ENCODE measurements around the gene PEX26.
A peak's percentile ranks its signal among the peaks of the same experiment; 100 is the strongest.

Gene PEX26

DNA sequence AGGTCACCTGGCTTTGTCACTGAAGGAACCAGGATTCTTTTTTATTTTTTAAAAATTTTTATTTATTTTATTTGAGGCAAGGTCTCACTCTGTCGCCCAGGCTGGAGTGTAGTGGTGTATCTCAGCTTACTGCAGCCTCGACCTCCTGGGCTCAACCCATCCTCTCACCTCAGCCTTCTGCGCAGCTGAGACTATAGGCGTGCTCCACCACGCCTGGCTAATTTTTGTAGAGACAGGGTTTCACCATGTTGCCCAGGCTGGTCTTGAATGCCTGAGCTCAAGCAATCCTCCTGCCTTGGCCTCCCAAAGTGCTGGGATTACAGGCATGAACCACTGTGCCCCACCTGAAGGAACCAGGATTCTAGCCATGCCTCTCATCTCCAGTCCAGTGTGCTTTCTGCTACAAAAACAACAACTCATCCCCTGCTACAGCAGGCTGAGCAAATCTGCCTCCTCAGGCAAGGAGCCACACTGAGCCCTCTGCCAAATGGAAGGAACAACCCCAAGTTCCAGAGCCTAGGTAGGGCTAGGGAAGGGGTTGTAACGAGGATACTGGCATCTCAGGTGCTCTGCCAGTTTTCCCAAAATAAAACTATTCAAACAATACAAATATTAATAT lies 2.6 kb upstream of the PEX26 start:
- no peak overlapping the region for H3K27ac ChIP-seq
- no peak for TF ChIP-seq FOXP2 (optimal IDR thresholded peaks at IDR 0.05; ENCODE audit: control extremely low read depth, extremely low read length, insufficient read depth)
- no peak for TF ChIP-seq EZH2 (IDR thresholded peaks at IDR 0.05)
- TF ChIP-seq POLR2AphosphoS5 (IDR thresholded peaks at IDR 0.05; ENCODE audit: borderline replicate concordance, low read depth, low read length) = no peak
- H3K4me3 ChIP-seq = no peak overlapping the region
- H3K9ac ChIP-seq (ENCODE audit: insufficient read length) = peak overlapping the region; percentile 21
- peaks cover 10% of the 10 kb centered on the region; the same call in 1 of the 2 replicates for H3K36me3 ChIP-seq (ENCODE audit: insufficient read depth, low read length)
- H3K9me3 ChIP-seq (ENCODE audit: low read depth, low read length) = no peaks in the 10 kb centered on the region
- no peak for DNase-seq (ENCODE audit: low read depth, low spot score)

DNA sequence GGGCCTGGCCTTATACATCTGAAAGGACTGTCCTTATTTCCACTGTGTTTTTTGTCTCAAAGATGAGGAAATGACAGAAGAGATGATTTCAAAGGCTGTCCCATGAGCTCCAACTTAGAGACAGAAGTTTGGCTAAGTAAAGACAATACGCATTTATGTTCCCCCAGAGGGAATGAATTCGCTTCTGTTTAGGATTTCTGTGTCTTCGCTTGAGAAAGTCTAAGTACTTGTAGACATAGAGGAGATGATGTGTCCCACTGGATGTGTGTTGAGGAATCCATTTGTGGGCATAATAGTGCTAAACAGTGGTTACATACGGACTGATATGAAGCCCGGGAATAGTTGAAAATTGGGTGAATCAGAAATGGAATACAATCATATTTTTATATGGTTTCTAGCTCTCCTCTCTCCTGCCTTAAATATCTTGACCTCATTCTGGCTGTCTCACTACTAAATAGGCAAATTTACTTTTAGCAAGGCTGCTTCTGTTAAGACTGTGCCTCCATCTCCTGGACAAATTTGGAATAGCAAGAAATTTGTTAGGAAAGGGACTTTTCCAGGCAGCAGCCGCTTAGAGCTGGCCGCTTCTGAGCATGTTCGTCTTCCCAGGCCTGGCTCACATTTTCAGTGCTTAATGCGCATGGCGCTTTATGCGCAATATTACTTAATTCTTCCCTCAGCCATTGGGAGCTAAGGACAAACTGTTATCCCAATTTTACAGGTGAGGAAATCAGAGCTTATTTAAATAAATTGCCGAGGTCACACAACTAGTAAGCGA lies 1.9 kb upstream of the PEX26 start:
- TF ChIP-seq FOXP2 (optimal IDR thresholded peaks at IDR 0.05; ENCODE audit: control extremely low read depth, extremely low read length, insufficient read depth) = no peak
- no peak for TF ChIP-seq EZH2 (IDR thresholded peaks at IDR 0.05)
- no peak for TF ChIP-seq POLR2AphosphoS5 (IDR thresholded peaks at IDR 0.05; ENCODE audit: borderline replicate concordance, low read depth, low read length)
- peaks cover 17% of the 10 kb centered on the region for H3K36me3 ChIP-seq (ENCODE audit: insufficient read depth, low read length)
- H3K27ac ChIP-seq = peak overlapping the region; percentile 53; the same call in 1 of the 2 replicates
- H3K9me3 ChIP-seq (ENCODE audit: low read depth, low read length) = no peaks in the 10 kb centered on the region
- peak overlapping the region; percentile 85 for H3K9ac ChIP-seq (ENCODE audit: insufficient read length)
- DNase-seq (ENCODE audit: low read depth, low spot score) = peak; percentile 84
- peak overlapping the region; percentile 96 for H3K4me3 ChIP-seq

DNA sequence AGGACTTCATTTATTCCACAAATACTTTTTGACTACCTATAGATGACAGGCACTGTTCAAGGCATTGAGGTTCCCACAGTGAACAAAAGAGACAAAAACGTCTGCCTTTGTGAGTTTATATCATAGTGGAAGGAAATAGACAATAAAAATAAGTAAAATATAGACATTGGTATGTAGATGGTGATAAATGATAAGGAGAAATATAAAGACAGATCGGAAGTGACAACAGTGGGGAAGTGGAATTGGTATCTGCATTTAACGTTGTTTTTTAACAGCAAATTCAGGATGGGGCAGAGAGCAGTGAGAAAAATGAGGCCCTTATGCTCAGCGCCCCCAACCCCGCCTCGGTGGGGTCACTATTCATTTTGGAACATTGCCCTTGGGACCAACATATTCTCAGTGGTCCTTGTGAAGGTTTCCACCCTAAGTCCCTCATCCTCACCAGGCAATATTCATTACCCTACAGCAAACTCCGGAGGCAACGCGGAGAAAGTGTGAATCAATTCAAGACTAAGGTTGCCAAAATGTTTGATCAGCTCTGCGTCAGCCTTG lies 627 bp upstream of the PEX26 start:
- H3K27ac ChIP-seq = no peak overlapping the region
- TF ChIP-seq EZH2 (IDR thresholded peaks at IDR 0.05) (no peak), FOXP2 (optimal IDR thresholded peaks at IDR 0.05; ENCODE audit: control extremely low read depth, extremely low read length, insufficient read depth) (no peak), POLR2AphosphoS5 (IDR thresholded peaks at IDR 0.05; ENCODE audit: borderline replicate concordance, low read depth, low read length) (no peak)
- H3K9me3 ChIP-seq (ENCODE audit: low read depth, low read length) = no peaks in the 10 kb centered on the region
- no peak for DNase-seq (ENCODE audit: low read depth, low spot score)
- peaks cover 29% of the 10 kb centered on the region for H3K36me3 ChIP-seq (ENCODE audit: insufficient read depth, low read length)
- peak overlapping the region; percentile 85 for H3K9ac ChIP-seq (ENCODE audit: insufficient read length)
- peak overlapping the region; percentile 96 for H3K4me3 ChIP-seq

DNA sequence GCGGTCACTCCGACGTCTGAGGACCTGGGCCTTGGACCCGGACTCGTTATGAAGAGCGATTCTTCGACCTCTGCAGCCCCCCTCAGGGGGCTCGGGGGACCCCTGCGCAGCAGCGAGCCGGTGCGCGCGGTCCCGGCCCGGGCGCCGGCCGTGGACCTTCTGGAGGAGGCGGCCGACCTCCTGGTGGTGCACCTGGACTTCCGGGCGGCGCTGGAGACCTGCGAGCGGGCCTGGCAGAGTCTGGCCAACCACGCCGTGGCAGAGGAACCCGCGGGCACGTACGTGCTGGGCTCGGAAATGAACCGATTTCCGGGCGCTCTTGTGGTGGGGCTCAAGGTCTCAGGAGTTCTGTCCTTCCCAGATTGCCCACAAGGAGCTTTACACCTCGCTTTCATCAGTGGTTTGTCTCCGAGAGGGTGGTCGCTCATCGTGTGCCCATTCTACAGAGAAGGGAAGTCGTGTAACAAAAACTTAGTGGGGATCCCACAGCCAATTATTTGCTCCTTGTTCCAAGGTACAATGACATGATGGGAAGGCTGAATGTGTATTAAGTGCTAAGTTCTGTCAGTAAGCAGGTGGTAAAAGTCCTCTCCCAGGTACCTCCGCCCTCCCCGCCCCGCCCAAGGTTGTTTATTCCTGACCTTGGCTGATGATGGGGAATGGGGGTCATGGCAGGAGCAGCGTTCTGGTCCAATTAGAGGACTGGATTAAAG lies 695 bp downstream of the PEX26 start:
- H3K4me3 ChIP-seq = peak overlapping the region; percentile 96
- H3K36me3 ChIP-seq (ENCODE audit: insufficient read depth, low read length) = peaks cover 42% of the 10 kb centered on the region
- H3K9me3 ChIP-seq (ENCODE audit: low read depth, low read length) = no peaks in the 10 kb centered on the region
- H3K9ac ChIP-seq (ENCODE audit: insufficient read length) = peak overlapping the region; percentile 82
- no peak overlapping the region for H3K27ac ChIP-seq
- no peak for TF ChIP-seq FOXP2 (optimal IDR thresholded peaks at IDR 0.05; ENCODE audit: control extremely low read depth, extremely low read length, insufficient read depth)
- no peak for DNase-seq (ENCODE audit: low read depth, low spot score)

DNA sequence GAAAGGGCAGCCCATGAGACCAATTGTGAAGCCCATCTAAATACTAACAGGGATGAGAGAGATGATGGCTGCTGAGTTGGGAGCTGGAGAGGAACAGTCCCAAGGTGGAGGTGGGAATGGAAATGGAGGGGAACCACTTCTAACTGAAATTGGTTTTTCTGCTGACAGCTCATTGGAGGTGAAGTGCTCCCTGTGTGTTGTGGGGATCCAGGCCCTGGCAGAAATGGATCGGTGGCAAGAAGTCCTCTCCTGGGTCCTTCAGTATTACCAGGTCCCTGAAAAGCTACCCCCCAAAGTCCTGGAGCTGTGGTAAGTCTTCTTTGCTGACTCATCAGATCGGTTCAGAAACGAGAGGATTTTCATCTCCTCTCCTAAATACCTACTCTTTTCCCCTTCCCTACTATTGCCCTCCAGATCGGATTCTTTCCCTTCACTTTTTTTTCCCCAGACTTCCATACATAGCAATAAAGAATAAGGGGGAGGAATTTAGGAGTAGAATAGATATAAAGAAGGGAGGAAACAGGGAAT lies 2.0 kb downstream of the PEX26 start:
- Histone ChIP-seq H3K4me3 (no peak overlapping the region), H3K9me3 (ENCODE audit: low read depth, low read length) (no peaks in the 10 kb centered on the region), H3K9ac (ENCODE audit: insufficient read length) (no peak overlapping the region), H3K27ac (no peak overlapping the region), H3K36me3 (ENCODE audit: insufficient read depth, low read length) (peaks cover 48% of the 10 kb centered on the region)
- DNase-seq (ENCODE audit: low read depth, low spot score) = no peak
- TF ChIP-seq POLR2AphosphoS5 (IDR thresholded peaks at IDR 0.05; ENCODE audit: borderline replicate concordance, low read depth, low read length) = no peak
- TF ChIP-seq EZH2 (IDR thresholded peaks at IDR 0.05) = no peak
- TF ChIP-seq FOXP2 (optimal IDR thresholded peaks at IDR 0.05; ENCODE audit: control extremely low read depth, extremely low read length, insufficient read depth) = no peak

DNA sequence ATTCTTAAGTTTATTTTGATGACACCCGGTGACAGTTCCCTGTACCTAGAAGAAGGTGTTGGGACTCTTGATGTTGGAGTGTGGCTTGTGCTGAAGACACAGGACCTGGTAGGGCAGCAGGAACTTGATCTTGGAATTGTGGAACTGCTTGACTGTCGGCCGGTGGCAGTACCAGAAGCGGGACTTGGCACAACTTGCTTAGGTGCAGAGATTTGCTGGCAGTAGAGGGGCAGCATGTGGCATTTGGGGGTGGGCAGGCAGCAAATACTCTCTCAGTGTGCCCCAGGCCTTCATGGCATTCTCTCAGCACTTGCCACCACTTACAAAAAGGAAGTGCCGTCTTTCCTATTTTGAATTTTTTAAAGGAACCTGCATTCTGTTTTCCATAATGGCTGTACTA lies 3.6 kb downstream of the PEX26 start:
- no peak overlapping the region for H3K4me3 ChIP-seq
- H3K9me3 ChIP-seq (ENCODE audit: low read depth, low read length) = no peaks in the 10 kb centered on the region
- no peak overlapping the region for H3K9ac ChIP-seq (ENCODE audit: insufficient read length)
- DNase-seq (ENCODE audit: low read depth, low spot score) = no peak
- H3K27ac ChIP-seq = no peak overlapping the region
- TF ChIP-seq FOXP2 (optimal IDR thresholded peaks at IDR 0.05; ENCODE audit: control extremely low read depth, extremely low read length, insufficient read depth) (no peak), POLR2AphosphoS5 (IDR thresholded peaks at IDR 0.05; ENCODE audit: borderline replicate concordance, low read depth, low read length) (no peak), EZH2 (IDR thresholded peaks at IDR 0.05) (no peak)
- peaks cover 54% of the 10 kb centered on the region for H3K36me3 ChIP-seq (ENCODE audit: insufficient read depth, low read length)

DNA sequence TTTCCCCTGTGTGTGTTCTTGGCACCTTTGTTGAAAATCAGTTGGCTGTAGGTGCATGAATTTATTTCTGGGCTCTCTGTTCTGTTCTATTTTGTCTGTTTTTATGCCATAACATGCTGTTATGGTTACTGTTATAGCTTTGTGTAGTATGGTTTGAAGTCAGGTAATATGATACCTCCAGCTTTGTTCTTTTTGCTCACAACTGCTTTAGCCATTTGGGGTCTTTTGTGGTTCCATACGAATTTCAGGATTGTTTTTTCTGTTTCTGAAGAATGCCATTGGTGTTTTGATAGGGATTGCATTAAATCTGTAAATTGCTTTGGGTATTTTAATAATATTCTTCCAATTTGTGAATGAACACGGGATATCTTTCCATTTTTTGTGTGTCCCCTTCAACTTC lies 4.7 kb downstream of the PEX26 start:
- TF ChIP-seq FOXP2 (optimal IDR thresholded peaks at IDR 0.05; ENCODE audit: control extremely low read depth, extremely low read length, insufficient read depth) (no peak), POLR2AphosphoS5 (IDR thresholded peaks at IDR 0.05; ENCODE audit: borderline replicate concordance, low read depth, low read length) (no peak), EZH2 (IDR thresholded peaks at IDR 0.05) (no peak)
- DNase-seq (ENCODE audit: low read depth, low spot score) = no peak
- Histone ChIP-seq H3K9me3 (ENCODE audit: low read depth, low read length) (no peaks in the 10 kb centered on the region), H3K9ac (ENCODE audit: insufficient read length) (no peak overlapping the region), H3K4me3 (no peak overlapping the region), H3K36me3 (ENCODE audit: insufficient read depth, low read length) (peaks cover 57% of the 10 kb centered on the region), H3K27ac (no peak overlapping the region)

DNA sequence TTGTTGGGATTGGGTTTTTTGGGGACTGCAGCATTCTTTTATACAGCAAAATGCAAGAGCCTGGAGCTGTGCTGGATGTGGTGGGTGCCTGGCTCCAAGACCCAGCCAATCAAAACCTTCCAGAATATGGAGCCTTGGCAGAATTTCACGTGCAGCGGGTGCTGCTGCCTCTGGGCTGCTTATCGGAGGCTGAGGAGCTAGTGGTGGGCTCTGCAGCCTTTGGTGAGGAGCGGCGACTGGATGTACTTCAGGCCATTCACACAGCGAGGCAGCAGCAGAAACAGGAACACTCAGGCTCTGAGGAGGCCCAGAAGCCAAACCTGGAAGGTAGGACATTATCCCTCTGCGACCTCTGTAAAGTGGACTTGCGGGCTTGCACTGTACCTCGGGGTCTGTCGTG lies 5.6 kb downstream of the PEX26 start:
- DNase-seq (ENCODE audit: low read depth, low spot score) = no peak
- no peak overlapping the region for H3K9ac ChIP-seq (ENCODE audit: insufficient read length)
- H3K4me3 ChIP-seq = no peak overlapping the region
- H3K9me3 ChIP-seq (ENCODE audit: low read depth, low read length) = no peaks in the 10 kb centered on the region
- H3K27ac ChIP-seq = no peak overlapping the region
- TF ChIP-seq FOXP2 (optimal IDR thresholded peaks at IDR 0.05; ENCODE audit: control extremely low read depth, extremely low read length, insufficient read depth) (no peak), POLR2AphosphoS5 (IDR thresholded peaks at IDR 0.05; ENCODE audit: borderline replicate concordance, low read depth, low read length) (no peak), EZH2 (IDR thresholded peaks at IDR 0.05) (no peak)
- peaks cover 67% of the 10 kb centered on the region for H3K36me3 ChIP-seq (ENCODE audit: insufficient read depth, low read length)
